ENCODE data around the gene LALBA. TPM values are rescaled to one million over a fixed set of nuclear protein-coding genes. Genes with fewer than 3 reads are reported as not detected.
A peak's percentile ranks its signal among the peaks of the same experiment; 100 is the strongest.

Gene LALBA
- total and polyA plus RNA-seq, 9 of the 15 experiments (the other 6 are each of a cell fraction or from before 2014, with no cell fraction given): 0.21 TPM; not detected in 8

- TF ChIP-seq ATF2 (CRISPR knock-in tag; IDR thresholded peaks at IDR 0.05) (no peak), MEF2D (tag; conservative IDR thresholded peaks at IDR 0.05; ENCODE audit: low read depth) (no peak), SMC3 (conservative IDR thresholded peaks at IDR 0.05; ENCODE audit: insufficient read depth, low read depth, low read length) (peak; percentile 98), TCFL5 (CRISPR knock-in tag; conservative IDR thresholded peaks at IDR 0.05) (no peak), ATF7 (IDR thresholded peaks at IDR 0.05) (no peak), PREB (CRISPR knock-in tag; IDR thresholded peaks at IDR 0.05) (no peak), PHF8 (IDR thresholded peaks at IDR 0.05; ENCODE audit: borderline replicate concordance, low read length) (no peak), ZNF224 (CRISPR knock-in tag; IDR thresholded peaks at IDR 0.05) (no peak), ZNF717 (CRISPR knock-in tag; IDR thresholded peaks at IDR 0.05) (no peak), REST (IDR thresholded peaks at IDR 0.05; ENCODE audit: borderline replicate concordance) (peak; percentile 91), REST (CRISPR knock-in tag; IDR thresholded peaks at IDR 0.05; ENCODE audit: low read depth) (no peak), ZFP91 (CRISPR knock-in tag; IDR thresholded peaks at IDR 0.05) (no peak), CC2D1A (IDR thresholded peaks at IDR 0.05) (peak; percentile 76), HOXB6 (CRISPR knock-in tag; IDR thresholded peaks at IDR 0.05; ENCODE audit: borderline replicate concordance) (no peak), MCM5 (IDR thresholded peaks at IDR 0.05; ENCODE audit: low read depth) (no peak), ZNF449 (CRISPR knock-in tag; IDR thresholded peaks at IDR 0.05) (no peak)
These were observed 48.7 kb upstream of the LALBA start (continued) for GRCh38 chr12:48618541-48618940.
